Activated effector memory CD4-positive, alpha-beta T cell treated with Interleukin-2 at 50 U/mL for 16 hours (primary cell): ENCODE results near the gene HMOX1.

ENCODE experiments used
- DNase-seq: peaks from one replicate; pipeline ENCODE4 v3.0.0-alpha.2; 2020

The HMOX1 gene

GRCh38 chr22:35409783-35410662 is 29.1 kb downstream of the HMOX1 start:
- DNase-seq, result no peak

GRCh38 chr22:35410663-35411034 is 29.8 kb downstream of the HMOX1 start:
- no peak for DNase-seq

DNA sequence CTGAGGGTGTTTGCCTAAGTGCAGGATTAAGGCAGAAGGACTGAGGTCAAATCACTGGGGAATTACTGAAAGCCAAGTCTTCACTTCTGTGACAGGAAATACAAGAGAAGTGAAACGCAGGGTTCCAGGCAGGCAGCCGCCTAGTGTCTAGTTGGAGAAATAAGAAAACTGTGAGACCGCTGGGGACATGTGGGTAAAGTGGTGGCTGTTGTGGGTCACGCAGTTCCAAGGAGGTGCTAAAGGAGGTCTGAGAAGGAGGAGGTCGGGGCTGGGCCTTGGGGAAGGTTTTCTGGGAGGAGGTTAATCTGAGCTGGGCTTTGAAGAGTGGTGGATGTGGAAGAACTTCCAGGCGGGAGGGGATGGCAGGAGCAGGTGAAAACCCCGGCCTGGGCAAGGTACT is 30.2 kb downstream of the HMOX1 start:
- DNase-seq, result no peak

- no peak for DNase-seq
Measured at GRCh38 chr22:35413624-35414023, 32.7 kb downstream of the HMOX1 start.

- no peak for DNase-seq
Measured at GRCh38 chr22:35417606-35418005, 36.7 kb downstream of the HMOX1 start.

DNA sequence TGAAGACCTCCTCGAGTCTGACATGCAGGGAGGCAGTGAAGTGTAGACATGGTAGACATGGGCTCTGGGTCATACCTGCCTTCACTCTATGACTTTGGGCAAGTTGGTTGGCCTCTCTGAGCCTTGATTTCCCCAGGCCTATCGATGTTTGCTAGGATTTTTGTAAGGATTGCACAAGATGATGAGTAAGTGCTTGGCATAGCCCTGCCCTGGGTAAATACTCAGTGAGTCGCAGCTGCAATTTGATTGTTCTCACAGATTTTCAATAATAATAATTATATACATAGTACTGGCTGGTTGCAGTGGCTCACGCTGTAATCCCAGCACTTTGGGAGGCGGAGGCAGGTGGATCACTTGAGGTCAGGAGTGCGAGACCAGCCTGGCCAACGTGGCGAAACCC is 37.2 kb downstream of the HMOX1 start:
- no peak for DNase-seq

GRCh38 chr22:35418731-35419130 is 37.8 kb downstream of the HMOX1 start:
- DNase-seq, result no peak

- DNase-seq, result no peak
Measured at GRCh38 chr22:35419756-35420155, 38.9 kb downstream of the HMOX1 start.

GRCh38 chr22:35421121-35421520 is 40.2 kb downstream of the HMOX1 start:
- no peak for DNase-seq

DNA sequence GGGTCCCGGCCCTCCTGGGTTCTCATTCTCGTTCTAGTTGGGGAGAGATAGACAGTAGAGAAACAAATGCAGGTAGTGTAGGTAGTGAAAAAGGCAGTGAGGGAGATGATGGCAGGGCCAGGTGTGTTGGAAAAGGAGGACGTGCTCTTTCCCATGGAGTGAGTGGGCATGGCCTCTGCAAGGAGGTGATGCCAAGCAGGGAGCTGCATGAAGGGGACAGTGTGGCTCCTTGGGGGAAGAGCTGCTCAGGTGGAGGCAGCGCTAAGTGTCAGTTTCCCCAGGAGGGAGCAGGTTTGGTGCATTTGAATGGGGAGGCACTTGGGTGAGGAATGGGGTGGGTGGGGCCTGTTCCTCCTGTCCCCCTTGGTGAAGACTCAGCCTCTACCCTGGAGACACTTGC is 41.2 kb downstream of the HMOX1 start:
- DNase-seq, result no peak

DNA sequence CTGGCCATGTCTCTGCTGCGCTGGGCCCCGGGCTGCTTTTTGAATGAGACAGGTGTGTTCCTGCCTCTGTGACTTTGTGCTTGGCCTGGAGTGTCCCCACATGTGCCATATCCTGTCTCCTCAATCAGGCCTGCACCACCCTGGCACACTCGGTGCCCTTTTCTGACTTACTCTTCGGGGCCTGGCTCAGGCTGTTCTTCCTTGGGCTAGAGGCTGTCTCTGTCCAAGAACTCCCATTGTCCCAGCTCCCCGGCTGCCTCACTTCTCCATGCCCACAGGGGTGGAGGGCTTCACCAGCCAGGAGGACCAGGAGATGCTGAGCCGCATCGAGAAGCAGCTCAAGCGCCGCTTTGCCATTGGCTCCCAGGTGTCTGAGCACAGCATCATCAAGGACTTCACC is 42.0 kb downstream of the HMOX1 start:
- no peak for DNase-seq

DNA sequence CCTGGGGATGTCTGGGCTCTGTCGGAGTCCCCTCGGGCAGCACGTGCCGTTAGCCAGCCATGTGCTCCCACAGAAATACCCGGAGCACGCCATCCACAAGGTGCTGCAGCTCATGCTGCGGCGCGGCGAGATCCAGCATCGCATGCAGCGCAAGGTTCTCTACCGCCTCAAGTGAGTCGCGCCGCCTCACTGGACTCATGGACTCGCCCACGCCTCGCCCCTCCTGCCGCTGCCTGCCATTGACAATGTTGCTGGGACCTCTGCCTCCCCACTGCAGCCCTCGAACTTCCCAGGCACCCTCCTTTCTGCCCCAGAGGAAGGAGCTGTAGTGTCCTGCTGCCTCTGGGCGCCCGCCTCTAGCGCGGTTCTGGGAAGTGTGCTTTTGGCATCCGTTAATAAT is 43.2 kb downstream of the HMOX1 start:
- no peak for DNase-seq

GRCh38 chr22:35424761-35425160 is 43.9 kb downstream of the HMOX1 start:
- no peak for DNase-seq

- DNase-seq, result no peak
Measured at GRCh38 chr22:35425546-35425945, 44.6 kb downstream of the HMOX1 start.

GRCh38 chr22:35425971-35426800 is 45.3 kb downstream of the HMOX1 start:
- DNase-seq, result no peak

DNA sequence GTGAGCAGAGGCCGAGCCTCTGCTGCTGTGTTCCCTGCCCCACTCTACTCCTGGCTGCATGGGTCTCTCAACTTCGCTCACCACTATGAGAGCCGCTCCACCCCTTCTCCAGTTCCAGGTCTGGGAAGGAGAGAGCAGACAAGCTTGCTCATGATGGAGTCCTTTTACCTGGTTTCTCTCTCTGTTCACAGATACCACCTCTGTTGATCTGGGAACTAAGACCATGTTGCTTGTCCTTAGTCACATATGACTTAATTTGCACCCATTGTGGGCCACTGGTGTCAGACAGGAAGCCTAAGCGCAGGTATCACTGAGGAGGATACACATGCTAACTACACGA is 45.9 kb downstream of the HMOX1 start:
- no peak for DNase-seq

- DNase-seq, result peak; percentile 39
Measured at GRCh38 chr22:35430897-35431322, 50.0 kb downstream of the HMOX1 start.

- DNase-seq, result no peak
Measured at GRCh38 chr22:35431483-35432227, 50.8 kb downstream of the HMOX1 start.

GRCh38 chr22:35432228-35432905 is 51.5 kb downstream of the HMOX1 start:
- DNase-seq, result no peak

DNA sequence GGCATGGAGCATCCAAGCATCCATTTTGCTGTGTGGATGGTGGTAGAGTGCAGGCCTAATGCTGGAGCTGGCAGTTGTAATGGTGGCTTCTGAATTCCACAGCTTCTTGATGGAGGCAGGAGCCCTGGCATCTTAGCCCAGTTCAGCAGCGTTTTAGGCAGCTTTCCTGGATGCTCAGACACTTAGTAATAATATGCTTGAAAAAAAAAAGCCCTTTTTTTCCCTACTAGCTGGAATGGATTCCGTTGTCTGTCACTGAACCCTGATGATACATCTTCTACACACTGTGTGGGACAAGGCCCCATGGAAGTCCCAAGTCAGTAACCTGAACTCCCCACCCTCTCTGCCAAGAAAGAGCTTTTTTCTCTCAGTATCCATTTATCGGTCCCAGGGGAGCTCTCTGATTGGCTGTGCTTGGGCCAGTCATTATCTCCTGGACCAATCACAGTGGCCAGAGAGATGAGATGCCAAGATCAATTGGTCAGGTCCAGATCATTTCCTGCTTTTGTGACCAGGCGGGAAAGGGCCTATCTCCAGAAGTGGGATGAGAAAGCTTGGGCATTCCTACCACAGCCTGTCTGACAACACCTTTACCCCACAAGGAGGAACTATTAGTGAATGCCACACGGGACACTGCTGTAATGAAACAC is 53.3 kb downstream of the HMOX1 start:
- DNase-seq, result no peak

GRCh38 chr22:35435201-35435740 is 54.4 kb downstream of the HMOX1 start:
- no peak for DNase-seq

GRCh38 chr22:35436421-35436820 is 55.5 kb downstream of the HMOX1 start:
- no peak for DNase-seq
